ENCODE measurements around the gene PCGF3.
"Not testable (repeated sequence)": the region's sequence is repeated elsewhere in the genome, so short reads cannot be mapped to it uniquely, and the experiment has no call there.

GRCh38 chr4:706083-706633 lies 526 bp downstream of the PCGF3 start:
- TF ChIP-seq SP1 (IDR thresholded peaks at IDR 0.05; ENCODE audit: low read depth); EZH2phosphoT487 (IDR thresholded peaks at IDR 0.05; ENCODE audit: borderline replicate concordance); POLR2AphosphoS5 (IDR thresholded peaks at IDR 0.05; ENCODE audit: low read depth, low read length); MAX (IDR thresholded peaks at IDR 0.05); EZH2 (IDR thresholded peaks at IDR 0.05); CEBPB (IDR thresholded peaks at IDR 0.05; ENCODE audit: low read depth); POLR2A (IDR thresholded peaks at IDR 0.05; ENCODE audit: borderline replicate concordance, extremely low read depth, insufficient read depth, insufficient read length); ATF3 (IDR thresholded peaks at IDR 0.05); JUND (IDR thresholded peaks at IDR 0.05); YY1 (IDR thresholded peaks at IDR 0.05; ENCODE audit: extremely low read depth, insufficient replicate concordance, low read depth, low read length); RAD21 (IDR thresholded peaks at IDR 0.05; ENCODE audit: low read depth): not testable (repeated sequence)
- TF ChIP-seq, protein P1, sequence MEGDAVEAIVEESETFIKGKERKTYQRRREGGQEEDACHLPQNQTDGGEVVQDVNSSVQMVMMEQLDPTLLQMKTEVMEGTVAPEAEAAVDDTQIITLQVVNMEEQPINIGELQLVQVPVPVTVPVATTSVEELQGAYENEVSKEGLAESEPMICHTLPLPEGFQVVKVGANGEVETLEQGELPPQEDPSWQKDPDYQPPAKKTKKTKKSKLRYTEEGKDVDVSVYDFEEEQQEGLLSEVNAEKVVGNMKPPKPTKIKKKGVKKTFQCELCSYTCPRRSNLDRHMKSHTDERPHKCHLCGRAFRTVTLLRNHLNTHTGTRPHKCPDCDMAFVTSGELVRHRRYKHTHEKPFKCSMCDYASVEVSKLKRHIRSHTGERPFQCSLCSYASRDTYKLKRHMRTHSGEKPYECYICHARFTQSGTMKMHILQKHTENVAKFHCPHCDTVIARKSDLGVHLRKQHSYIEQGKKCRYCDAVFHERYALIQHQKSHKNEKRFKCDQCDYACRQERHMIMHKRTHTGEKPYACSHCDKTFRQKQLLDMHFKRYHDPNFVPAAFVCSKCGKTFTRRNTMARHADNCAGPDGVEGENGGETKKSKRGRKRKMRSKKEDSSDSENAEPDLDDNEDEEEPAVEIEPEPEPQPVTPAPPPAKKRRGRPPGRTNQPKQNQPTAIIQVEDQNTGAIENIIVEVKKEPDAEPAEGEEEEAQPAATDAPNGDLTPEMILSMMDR (IDR thresholded peaks at IDR 0.05 in 2 of 3, conservative IDR thresholded peaks at IDR 0.05 in 1 of 3; ENCODE audit: borderline replicate concordance in 1 of 3, insufficient read depth in 1 of 3, low read depth in 2 of 3, low read length in 2 of 3), result not testable (repeated sequence)
- TF ChIP-seq, protein P2, sequence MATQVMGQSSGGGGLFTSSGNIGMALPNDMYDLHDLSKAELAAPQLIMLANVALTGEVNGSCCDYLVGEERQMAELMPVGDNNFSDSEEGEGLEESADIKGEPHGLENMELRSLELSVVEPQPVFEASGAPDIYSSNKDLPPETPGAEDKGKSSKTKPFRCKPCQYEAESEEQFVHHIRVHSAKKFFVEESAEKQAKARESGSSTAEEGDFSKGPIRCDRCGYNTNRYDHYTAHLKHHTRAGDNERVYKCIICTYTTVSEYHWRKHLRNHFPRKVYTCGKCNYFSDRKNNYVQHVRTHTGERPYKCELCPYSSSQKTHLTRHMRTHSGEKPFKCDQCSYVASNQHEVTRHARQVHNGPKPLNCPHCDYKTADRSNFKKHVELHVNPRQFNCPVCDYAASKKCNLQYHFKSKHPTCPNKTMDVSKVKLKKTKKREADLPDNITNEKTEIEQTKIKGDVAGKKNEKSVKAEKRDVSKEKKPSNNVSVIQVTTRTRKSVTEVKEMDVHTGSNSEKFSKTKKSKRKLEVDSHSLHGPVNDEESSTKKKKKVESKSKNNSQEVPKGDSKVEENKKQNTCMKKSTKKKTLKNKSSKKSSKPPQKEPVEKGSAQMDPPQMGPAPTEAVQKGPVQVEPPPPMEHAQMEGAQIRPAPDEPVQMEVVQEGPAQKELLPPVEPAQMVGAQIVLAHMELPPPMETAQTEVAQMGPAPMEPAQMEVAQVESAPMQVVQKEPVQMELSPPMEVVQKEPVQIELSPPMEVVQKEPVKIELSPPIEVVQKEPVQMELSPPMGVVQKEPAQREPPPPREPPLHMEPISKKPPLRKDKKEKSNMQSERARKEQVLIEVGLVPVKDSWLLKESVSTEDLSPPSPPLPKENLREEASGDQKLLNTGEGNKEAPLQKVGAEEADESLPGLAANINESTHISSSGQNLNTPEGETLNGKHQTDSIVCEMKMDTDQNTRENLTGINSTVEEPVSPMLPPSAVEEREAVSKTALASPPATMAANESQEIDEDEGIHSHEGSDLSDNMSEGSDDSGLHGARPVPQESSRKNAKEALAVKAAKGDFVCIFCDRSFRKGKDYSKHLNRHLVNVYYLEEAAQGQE (IDR thresholded peaks at IDR 0.05; ENCODE audit: low read depth), result not testable (repeated sequence)
- TF ChIP-seq ZFX (IDR thresholded peaks at IDR 0.05), result peak; percentile 52; the same call in 1 of the 2 replicates
